GM12878 (cell line): Measurements from ENCODE around the gene NAGA. TPM values are rescaled to one million over a fixed set of nuclear protein-coding genes. Genes with fewer than 3 reads are reported as not detected.

Experiments used
- EP300 ChIP-seq, 2 experiments: fragments of 150-350 bp in 1 of 2; IDR thresholded peaks; 2 replicates each; pipeline ENCODE4 v1.6.1; 2011 to 2012; ENCODE audit warnings: low read depth in 2 of 2, low read length in 2 of 2, borderline replicate concordance in 1 of 2, improper control_type of control experiment in 1 of 2, inconsistent platforms in 1 of 2; ENCODE audit not compliant: control insufficient read depth in 1 of 2
- GABPA ChIP-seq: IDR thresholded peaks from 2 replicates; pipeline ENCODE4 v1.6.1; 2014; ENCODE audit warnings: antibody characterized with exemption, low read depth, mild to moderate bottlenecking, inconsistent platforms
- LARP7 ChIP-seq: fragments of 450-650 bp; IDR thresholded peaks from 2 replicates; pipeline ENCODE4 v1.6.1; 2017; ENCODE audit warnings: mild to moderate bottlenecking
- NFYB ChIP-seq: IDR thresholded peaks from 2 replicates; pipeline ENCODE4 v1.6.1; 2011; ENCODE audit warnings: low read depth, mild to moderate bottlenecking, low read length, improper control_type of control experiment, moderate library complexity; ENCODE audit not compliant: insufficient read depth
- NR2F1 ChIP-seq: fragments of 450-650 bp; conservative IDR thresholded peaks from 2 replicates; pipeline ENCODE4 v1.6.1; 2017; ENCODE audit warnings: mild to moderate bottlenecking
- PAX8 ChIP-seq: fragments of 450-650 bp; IDR thresholded peaks from 2 replicates; pipeline ENCODE4 v1.6.1; 2017; ENCODE audit warnings: mild to moderate bottlenecking, moderate library complexity
- USF2 ChIP-seq: IDR thresholded peaks from 2 replicates; pipeline ENCODE4 v1.6.1; 2011; ENCODE audit warnings: low read depth, low read length, improper control_type of control experiment, borderline replicate concordance
- ZNF592 ChIP-seq: fragments of 450-650 bp; IDR thresholded peaks from 2 replicates; pipeline ENCODE4 v1.6.1; 2017; ENCODE audit warnings: mild to moderate bottlenecking, moderate library complexity
- polyA plus RNA-seq, 11 experiments: library from polyadenylated mRNA; depleted of rRNA in 4 of 11; unstranded in 6 of 11; stranded (reverse) in 5 of 11; fragments of >200 nt; fragmentation: Nextera tagmentation in 4 of 11; fragmentation: Illumina TruSeq in 1 of 11; extraction: Ambion mirVana in 4 of 11; extraction: Trizol in 1 of 11; gene quantifications; 1 replicate in 1 of 11; 2 replicates in 10 of 11; pipeline versions ENCODE4 v1.2.1 to v1.2.3, GENCODE V29; 2011 to 2016; ENCODE audit warnings: inconsistent platforms in 2 of 11, missing spikeins in 2 of 11, low read depth in 1 of 11
- total RNA-seq, 4 experiments: library from RNA; depleted of rRNA in 3 of 4; stranded (reverse); fragments of >200 nt in 3 of 4; fragmentation: Illumina TruSeq in 1 of 4; extraction: Trizol in 1 of 4; gene quantifications; 2 replicates each; pipeline versions ENCODE4 v1.2.1 to v1.2.3, GENCODE V29; 2013 to 2021
- TF ChIP-seq, protein P1 (sequence below): IDR thresholded peaks from 2 replicates; pipeline ENCODE4 v1.6.1; 2012; ENCODE audit warnings: mild to moderate bottlenecking, low read depth, low read length
- TF ChIP-seq, protein P2 (sequence below): fragments of 450-650 bp; conservative IDR thresholded peaks from 2 replicates; pipeline ENCODE4 v1.6.1; 2017; ENCODE audit warnings: mild to moderate bottlenecking, moderate library complexity
- TF ChIP-seq, protein P3 (sequence below): fragments of 450-650 bp; IDR thresholded peaks from 2 replicates; pipeline ENCODE4 v1.6.1; 2018; ENCODE audit warnings: mild to moderate bottlenecking, low read depth, moderate library complexity; ENCODE audit not compliant: partially characterized antibody
- TF ChIP-seq, protein P4 (sequence below): IDR thresholded peaks from 2 replicates; pipeline ENCODE4 v1.6.1; 2011; ENCODE audit warnings: borderline replicate concordance, low read depth, mild to moderate bottlenecking, moderate library complexity, mixed read lengths, low read length; ENCODE audit not compliant: insufficient read depth; ENCODE audit errors: extremely low read length

The NAGA gene
- total and polyA plus RNA-seq, 10 of the 15 experiments (the other 5 are each of a cell fraction or from before 2014, with no cell fraction given) = 9.3 to 46.0 (median 33.2) TPM

DNA sequence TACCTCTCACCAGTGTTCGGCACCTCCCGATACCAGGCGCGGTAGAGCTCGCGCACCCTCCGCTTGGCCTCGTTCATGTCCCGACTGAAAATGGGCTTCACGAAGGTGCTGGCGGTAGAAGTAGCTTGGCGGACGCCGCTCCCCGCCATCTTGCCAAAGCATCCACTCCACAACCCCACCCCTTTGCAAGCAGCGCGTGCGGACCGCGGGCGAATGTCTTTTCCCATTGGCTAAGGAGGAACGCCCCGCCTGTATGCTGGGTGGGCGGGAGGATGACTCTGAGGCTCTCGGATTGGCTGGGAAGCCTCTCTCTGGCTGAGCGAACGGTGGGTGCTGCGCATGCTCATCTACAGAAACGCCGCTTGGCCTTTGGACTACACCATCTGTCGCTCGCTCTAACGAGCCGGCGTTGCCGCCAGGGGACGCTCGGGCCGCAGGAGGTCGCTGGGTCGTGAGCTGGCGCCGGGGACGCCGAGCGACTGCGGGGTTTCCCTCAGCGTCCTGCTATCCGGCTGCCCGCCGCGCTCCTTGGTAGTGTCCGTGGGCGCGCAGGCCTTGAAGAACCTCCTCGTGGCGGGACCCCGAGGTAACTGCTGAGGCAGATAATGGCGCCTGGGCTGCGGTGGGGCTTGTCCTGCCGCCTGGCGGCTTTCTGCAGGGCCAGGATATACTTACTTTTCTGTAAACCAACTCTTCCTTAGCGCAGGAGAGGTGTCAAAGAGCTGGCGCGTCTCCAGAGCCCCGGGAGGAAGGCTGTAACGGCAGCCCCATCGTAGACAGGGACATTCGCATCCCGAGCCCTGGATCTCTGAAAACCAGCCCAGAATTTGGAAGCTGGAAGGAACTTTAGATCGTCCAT, 20.2 kb upstream of the NAGA start, which contains the start of gene NDUFA6 (continued):
- TF ChIP-seq, protein P1, sequence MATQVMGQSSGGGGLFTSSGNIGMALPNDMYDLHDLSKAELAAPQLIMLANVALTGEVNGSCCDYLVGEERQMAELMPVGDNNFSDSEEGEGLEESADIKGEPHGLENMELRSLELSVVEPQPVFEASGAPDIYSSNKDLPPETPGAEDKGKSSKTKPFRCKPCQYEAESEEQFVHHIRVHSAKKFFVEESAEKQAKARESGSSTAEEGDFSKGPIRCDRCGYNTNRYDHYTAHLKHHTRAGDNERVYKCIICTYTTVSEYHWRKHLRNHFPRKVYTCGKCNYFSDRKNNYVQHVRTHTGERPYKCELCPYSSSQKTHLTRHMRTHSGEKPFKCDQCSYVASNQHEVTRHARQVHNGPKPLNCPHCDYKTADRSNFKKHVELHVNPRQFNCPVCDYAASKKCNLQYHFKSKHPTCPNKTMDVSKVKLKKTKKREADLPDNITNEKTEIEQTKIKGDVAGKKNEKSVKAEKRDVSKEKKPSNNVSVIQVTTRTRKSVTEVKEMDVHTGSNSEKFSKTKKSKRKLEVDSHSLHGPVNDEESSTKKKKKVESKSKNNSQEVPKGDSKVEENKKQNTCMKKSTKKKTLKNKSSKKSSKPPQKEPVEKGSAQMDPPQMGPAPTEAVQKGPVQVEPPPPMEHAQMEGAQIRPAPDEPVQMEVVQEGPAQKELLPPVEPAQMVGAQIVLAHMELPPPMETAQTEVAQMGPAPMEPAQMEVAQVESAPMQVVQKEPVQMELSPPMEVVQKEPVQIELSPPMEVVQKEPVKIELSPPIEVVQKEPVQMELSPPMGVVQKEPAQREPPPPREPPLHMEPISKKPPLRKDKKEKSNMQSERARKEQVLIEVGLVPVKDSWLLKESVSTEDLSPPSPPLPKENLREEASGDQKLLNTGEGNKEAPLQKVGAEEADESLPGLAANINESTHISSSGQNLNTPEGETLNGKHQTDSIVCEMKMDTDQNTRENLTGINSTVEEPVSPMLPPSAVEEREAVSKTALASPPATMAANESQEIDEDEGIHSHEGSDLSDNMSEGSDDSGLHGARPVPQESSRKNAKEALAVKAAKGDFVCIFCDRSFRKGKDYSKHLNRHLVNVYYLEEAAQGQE = no peak
- TF ChIP-seq, protein P2, sequence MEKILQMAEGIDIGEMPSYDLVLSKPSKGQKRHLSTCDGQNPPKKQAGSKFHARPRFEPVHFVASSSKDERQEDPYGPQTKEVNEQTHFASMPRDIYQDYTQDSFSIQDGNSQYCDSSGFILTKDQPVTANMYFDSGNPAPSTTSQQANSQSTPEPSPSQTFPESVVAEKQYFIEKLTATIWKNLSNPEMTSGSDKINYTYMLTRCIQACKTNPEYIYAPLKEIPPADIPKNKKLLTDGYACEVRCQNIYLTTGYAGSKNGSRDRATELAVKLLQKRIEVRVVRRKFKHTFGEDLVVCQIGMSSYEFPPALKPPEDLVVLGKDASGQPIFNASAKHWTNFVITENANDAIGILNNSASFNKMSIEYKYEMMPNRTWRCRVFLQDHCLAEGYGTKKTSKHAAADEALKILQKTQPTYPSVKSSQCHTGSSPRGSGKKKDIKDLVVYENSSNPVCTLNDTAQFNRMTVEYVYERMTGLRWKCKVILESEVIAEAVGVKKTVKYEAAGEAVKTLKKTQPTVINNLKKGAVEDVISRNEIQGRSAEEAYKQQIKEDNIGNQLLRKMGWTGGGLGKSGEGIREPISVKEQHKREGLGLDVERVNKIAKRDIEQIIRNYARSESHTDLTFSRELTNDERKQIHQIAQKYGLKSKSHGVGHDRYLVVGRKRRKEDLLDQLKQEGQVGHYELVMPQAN = peak; percentile 68
- TF ChIP-seq NFYB = peak; percentile 73; the same call in 1 of the 2 replicates
- TF ChIP-seq, protein P3, sequence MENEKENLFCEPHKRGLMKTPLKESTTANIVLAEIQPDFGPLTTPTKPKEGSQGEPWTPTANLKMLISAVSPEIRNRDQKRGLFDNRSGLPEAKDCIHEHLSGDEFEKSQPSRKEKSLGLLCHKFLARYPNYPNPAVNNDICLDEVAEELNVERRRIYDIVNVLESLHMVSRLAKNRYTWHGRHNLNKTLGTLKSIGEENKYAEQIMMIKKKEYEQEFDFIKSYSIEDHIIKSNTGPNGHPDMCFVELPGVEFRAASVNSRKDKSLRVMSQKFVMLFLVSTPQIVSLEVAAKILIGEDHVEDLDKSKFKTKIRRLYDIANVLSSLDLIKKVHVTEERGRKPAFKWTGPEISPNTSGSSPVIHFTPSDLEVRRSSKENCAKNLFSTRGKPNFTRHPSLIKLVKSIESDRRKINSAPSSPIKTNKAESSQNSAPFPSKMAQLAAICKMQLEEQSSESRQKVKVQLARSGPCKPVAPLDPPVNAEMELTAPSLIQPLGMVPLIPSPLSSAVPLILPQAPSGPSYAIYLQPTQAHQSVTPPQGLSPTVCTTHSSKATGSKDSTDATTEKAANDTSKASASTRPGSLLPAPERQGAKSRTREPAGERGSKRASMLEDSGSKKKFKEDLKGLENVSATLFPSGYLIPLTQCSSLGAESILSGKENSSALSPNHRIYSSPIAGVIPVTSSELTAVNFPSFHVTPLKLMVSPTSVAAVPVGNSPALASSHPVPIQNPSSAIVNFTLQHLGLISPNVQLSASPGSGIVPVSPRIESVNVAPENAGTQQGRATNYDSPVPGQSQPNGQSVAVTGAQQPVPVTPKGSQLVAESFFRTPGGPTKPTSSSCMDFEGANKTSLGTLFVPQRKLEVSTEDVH = no peak
- peak; percentile 98 for TF ChIP-seq NR2F1
- peak; percentile 77; the same call in 1 of the 2 replicates for TF ChIP-seq ZNF592
- peak; percentile 19; the same call in 1 of the 2 replicates for TF ChIP-seq LARP7
- no peak for TF ChIP-seq PAX8
- TF ChIP-seq, protein P4, sequence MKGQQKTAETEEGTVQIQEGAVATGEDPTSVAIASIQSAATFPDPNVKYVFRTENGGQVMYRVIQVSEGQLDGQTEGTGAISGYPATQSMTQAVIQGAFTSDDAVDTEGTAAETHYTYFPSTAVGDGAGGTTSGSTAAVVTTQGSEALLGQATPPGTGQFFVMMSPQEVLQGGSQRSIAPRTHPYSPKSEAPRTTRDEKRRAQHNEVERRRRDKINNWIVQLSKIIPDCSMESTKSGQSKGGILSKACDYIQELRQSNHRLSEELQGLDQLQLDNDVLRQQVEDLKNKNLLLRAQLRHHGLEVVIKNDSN = no peak
- no peak for TF ChIP-seq EP300 (IDR thresholded peaks at IDR 0.05; ENCODE audit: borderline replicate concordance in 1 of 2, control insufficient read depth in 1 of 2, low read depth in 2 of 2, low read length in 2 of 2)
- no peak for TF ChIP-seq USF2
- no peak for TF ChIP-seq GABPA
